Naive thymus-derived CD8-positive, alpha-beta T cell (primary cell): ENCODE data around the gene RELL1. TPM values are rescaled to one million over a fixed set of nuclear protein-coding genes. Genes with fewer than 3 reads are reported as not detected.
"Not testable (repeated sequence)": the region's sequence is repeated elsewhere in the genome, so short reads cannot be mapped to it uniquely, and the experiment has no call there.

Experiments
- ATAC-seq, 2 donors: fragments of 150-1000 bp; cut with Tn5 transposase in 1 of 2; sonication (Bioruptor Pico), chemical (Tn5 transposase) in 1 of 2; 1 replicate in 1 of 2; 2 replicates in 1 of 2; pipeline ENCODE4 v1.10.0; 2021; ENCODE audit warnings: mild to moderate bottlenecking in 2 of 2, moderate library complexity in 2 of 2
- POLR2A ChIA-PET: fragments of 350-600 bp; sonication (Branson Sonifier 250); formaldehyde crosslinking; loops from one replicate; lab custom pipeline; 2021; ENCODE audit warnings: antibody characterized with exemption; lab: Charles Lee
- DNase-seq, 10 donors: peaks; one replicate each; pipeline versions ENCODE4 v3.0.0 to v3.0.0-alpha.2; 2020 to 2022
- H3K27ac Mint-ChIP-seq, 10 donors: one replicate each; pipeline ENCODE4 v1.8.0; 2020 to 2022; ENCODE audit warnings: mild to moderate bottlenecking in 10 of 10, mixed read lengths in 10 of 10, moderate library complexity in 4 of 10, inconsistent platforms in 1 of 10
- H3K27me3 Mint-ChIP-seq, 5 donors: one replicate each; pipeline ENCODE4 v1.8.0; 2021 to 2022; ENCODE audit warnings: mixed read lengths in 5 of 5
- H3K36me3 Mint-ChIP-seq, 3 donors: one replicate each; pipeline ENCODE4 v1.8.0; 2020 to 2022; ENCODE audit warnings: mixed read lengths in 3 of 3, mild to moderate bottlenecking in 2 of 3, inconsistent platforms in 1 of 3
- H3K4me1 Mint-ChIP-seq, 4 donors: one replicate each; pipeline ENCODE4 v1.8.0; 2021 to 2022; ENCODE audit warnings: mixed read lengths in 4 of 4
- H3K4me3 Mint-ChIP-seq, 10 donors: one replicate each; pipeline ENCODE4 v1.8.0; 2020 to 2022; ENCODE audit warnings: mild to moderate bottlenecking in 10 of 10, mixed read lengths in 10 of 10, moderate library complexity in 6 of 10, inconsistent platforms in 1 of 10
- H3K9me3 Mint-ChIP-seq, 9 donors: one replicate each; pipeline ENCODE4 v1.8.0; 2020 to 2022; ENCODE audit warnings: mixed read lengths in 9 of 9, mild to moderate bottlenecking in 3 of 9, inconsistent platforms in 1 of 9, moderate library complexity in 1 of 9
- polyA plus RNA-seq, 3 donors: library from polyadenylated mRNA; unstranded; fragments of 300-500 nt; fragmentation: Illumina TruSeq; gene quantifications; one replicate each; pipeline ENCODE4 v1.2.3, GENCODE V29; 2021
- total RNA-seq, 8 experiments: library from RNA in 2 of 8; stranded (reverse) in 2 of 8; gene quantifications; one replicate each; pipeline ENCODE4 v1.2.3 and lab custom pipeline; 2021 to 2026

The RELL1 gene
- total and polyA plus RNA-seq, 5 experiments from 2014 or later: 5.7 to 27.9 (median 6.6) TPM

DNA sequence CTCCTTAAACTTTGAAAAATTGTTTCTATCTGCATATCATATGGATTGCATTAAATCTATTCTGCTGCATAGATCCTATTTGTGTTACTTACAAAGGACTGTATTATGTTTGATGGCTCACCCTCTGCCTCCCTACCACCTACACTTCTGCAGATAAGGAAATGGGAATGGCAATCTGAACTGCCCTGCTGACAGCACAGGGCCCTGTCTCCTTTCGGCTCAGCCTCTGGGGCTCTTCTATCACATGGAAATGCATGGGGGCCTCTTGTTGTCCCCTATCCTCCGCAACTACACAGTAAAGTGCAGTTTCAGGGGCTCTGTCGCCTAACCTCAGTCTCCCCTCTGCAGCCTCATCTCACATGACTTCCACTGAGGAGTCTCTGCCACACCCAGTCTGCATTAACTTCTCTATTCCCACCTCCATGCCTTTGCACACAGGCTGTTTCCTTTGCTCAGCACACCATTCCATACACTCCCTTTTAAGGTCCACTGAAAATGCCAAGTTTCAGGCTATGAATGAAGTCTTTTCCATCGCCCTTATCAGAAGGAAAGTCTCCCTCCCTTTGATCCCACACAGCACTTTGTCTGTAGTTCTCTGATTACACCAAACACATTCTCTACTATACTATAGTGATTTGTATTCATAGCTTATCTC lies 12.5 kb downstream of the RELL1 start:
- H3K4me3 Mint-ChIP-seq: peak overlapping the region in 3 of 10 donors; percentile 2 to 17 (median 9)
- POLR2A ChIA-PET: no interaction called here
- H3K36me3 Mint-ChIP-seq: peaks cover 0 to 6% (median 6%) of the 10 kb centered on the region in 3 donors

DNA sequence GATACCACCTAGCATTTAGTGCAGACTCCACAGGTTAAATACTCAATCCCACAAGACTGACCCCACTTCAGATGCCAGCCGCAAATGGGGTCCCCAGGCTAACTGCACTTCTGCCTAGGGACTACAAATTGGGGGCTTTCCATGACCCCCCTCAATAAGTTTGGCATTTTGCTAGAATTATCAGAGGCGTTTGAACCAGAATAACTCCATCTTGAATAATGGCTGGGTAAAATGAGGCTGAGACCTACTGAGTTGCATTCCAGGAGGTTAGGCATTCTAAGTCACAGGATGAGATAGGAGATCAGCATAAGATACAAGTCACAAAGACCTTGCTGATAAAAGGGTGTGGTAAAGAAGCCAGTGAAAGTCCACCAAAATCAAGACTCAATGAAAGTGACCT lies 15.1 kb downstream of the RELL1 start:
- no peaks in the 10 kb centered on the region for H3K27me3 Mint-ChIP-seq
- peaks cover 0 to 1% (median 0%) of the 10 kb centered on the region in 9 donors for H3K9me3 Mint-ChIP-seq
- no peak overlapping the region for H3K27ac Mint-ChIP-seq
- DNase-seq (no peak), ATAC-seq (no peak)
- H3K4me1 Mint-ChIP-seq: peaks cover 31 to 75% (median 67%) of the 10 kb centered on the region in 4 donors
- peak overlapping the region in 1 of 10 donors; percentile 4 for H3K4me3 Mint-ChIP-seq
- H3K36me3 Mint-ChIP-seq: peaks cover 0 to 6% (median 3%) of the 10 kb centered on the region in 3 donors
- POLR2A ChIA-PET: no interaction called here

More for the DNA sequence above, 12.5 kb downstream of the RELL1 start:
- Mint-ChIP-seq H3K4me1 (peaks cover 37 to 81% (median 72%) of the 10 kb centered on the region in 4 donors), H3K27me3 (no peaks in the 10 kb centered on the region), H3K9me3 (peaks cover 0 to 1% (median 0%) of the 10 kb centered on the region in 9 donors), H3K27ac (peak overlapping the region in 2 of 10 donors; percentile 5 to 17)
- ATAC-seq: no peak
- no peak for DNase-seq

DNA sequence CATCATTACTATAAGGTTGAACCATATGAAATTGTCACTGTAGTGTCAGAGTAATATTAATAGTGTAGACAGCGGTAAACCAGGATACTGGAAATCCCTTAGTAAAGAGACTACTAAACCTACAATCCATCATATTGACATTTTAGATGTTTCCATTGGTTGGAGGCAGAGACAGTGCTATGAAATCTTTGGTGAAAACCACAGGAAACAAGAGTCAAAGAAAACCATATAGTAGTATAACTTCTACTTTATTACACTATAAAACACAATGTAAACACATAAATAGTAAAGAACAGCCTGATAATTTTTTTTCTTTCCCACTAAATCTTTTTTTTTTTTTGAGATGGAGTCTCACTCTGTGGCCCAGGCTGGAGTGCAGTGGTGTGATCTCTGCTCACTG lies 15.9 kb downstream of the RELL1 start:
- DNase-seq (no peak), ATAC-seq (no peak)
- POLR2A ChIA-PET: no interaction called here
- Mint-ChIP-seq H3K9me3 (peaks cover 0 to 1% (median 0%) of the 10 kb centered on the region in 9 donors), H3K4me3 (peak overlapping the region in 1 of 10 donors; percentile 29), H3K27me3 (no peaks in the 10 kb centered on the region), H3K4me1 (peaks cover 30 to 75% (median 67%) of the 10 kb centered on the region in 4 donors), H3K27ac (no peak overlapping the region), H3K36me3 (peaks cover 0 to 5% (median 3%) of the 10 kb centered on the region in 3 donors)

DNA sequence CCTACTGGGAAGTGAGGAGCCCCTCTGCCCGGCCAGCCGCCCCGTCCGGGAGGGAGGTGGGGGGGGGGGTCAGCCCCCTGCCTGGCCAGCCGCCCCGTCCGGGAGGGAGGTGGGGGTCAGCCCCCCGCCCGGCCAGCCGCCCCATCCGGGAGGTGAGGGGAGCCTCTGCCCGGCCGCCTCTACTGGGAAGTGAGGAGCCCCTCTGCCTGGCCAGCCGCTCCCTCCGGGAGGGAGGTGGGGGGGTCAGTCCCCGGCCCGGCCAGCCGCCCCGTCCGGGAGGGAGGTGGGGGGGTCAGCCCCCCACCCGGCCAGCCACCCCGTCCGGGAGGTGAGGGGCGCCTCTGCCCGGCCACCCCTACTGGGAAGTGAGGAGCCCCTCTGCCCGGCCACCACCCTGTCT lies 17.1 kb downstream of the RELL1 start:
- ATAC-seq, DNase-seq, H3K9me3 Mint-ChIP-seq, H3K27ac Mint-ChIP-seq, POLR2A ChIA-PET, H3K27me3 Mint-ChIP-seq, H3K4me3 Mint-ChIP-seq, H3K36me3 Mint-ChIP-seq: not testable (repeated sequence)
- peaks cover 31 to 74% (median 68%) of the 10 kb centered on the region in 4 donors for H3K4me1 Mint-ChIP-seq

DNA sequence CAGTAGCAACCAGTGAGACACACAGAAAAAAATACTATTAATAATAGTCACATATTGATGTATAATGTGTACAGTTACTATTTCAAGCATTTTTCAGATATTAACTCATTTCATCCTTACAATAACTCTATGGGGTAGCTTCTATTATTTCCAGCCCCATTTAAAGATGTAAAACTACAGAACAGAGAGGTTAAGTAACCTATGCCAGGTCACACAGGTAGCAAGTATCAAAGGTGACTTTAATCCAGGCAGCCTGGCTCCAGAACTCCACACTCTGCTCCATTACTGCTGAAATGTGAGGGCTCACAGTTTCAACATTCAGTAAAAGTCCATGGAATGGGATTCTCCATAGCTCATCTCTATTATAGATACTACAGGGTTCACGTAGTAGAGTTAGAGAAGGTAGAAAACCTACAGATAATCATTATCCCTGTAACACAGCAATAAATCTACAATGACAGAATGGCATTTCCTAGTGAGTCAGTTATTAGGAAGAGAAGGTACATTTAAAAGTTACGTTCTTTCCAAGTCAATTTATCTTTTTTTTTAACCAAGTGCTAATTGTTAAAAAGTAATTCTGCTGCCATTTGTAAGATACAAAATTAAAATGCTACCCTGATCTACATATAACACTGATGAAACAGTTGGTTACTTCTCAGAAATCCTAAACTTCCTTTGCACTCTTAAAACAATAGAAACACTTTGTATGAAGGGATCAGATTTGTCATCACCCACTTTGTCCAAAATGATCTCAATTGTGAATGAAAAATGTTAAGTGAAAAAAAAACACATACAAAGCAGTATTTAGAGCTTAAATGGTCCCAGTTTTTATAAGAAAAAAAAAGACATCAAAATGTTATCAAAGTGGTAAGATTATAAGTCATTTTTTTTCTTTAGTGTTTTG lies 18.7 kb downstream of the RELL1 start:
- H3K9me3 Mint-ChIP-seq: no peaks in the 10 kb centered on the region
- POLR2A ChIA-PET: no interaction called here
- H3K27me3 Mint-ChIP-seq: no peaks in the 10 kb centered on the region
- peaks cover 0 to 4% (median 3%) of the 10 kb centered on the region in 3 donors for H3K36me3 Mint-ChIP-seq
- DNase-seq (no peak), ATAC-seq (no peak)
- H3K27ac Mint-ChIP-seq: peak overlapping the region in 3 of 10 donors; percentile 9 to 63 (median 25)
- peak overlapping the region in 6 of 10 donors; percentile 1 to 60 (median 36) for H3K4me3 Mint-ChIP-seq
- H3K4me1 Mint-ChIP-seq: peaks cover 24 to 74% (median 67%) of the 10 kb centered on the region in 4 donors

DNA sequence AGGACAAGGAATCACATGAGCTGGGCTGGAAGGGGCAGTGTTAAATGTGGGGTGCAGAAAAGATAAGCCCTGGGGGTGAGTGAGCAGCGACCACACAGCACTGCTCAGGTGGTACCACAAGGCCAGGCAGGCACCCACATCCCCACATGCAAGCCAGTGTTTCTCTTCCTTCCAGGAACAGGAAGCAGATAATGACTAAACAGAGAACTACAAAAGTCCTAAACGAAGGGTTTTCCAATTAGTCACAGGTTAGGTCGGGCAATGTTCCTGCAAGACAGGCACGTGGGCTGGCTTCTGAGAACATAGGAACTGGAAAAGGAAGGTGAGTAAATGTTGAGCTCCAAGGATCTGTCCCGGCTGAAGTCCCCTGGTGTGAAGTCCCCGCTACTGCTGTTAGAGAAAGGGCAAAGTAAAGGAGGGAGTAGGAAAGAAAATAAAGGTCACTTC lies 19.5 kb downstream of the RELL1 start:
- peak overlapping the region in 8 of 10 donors; percentile 9 to 74 (median 42) for H3K27ac Mint-ChIP-seq
- ATAC-seq: peak; percentile 28 to 42
- H3K27me3 Mint-ChIP-seq: no peaks in the 10 kb centered on the region
- DNase-seq: no peak
- POLR2A ChIA-PET: no interaction called here
- H3K4me1 Mint-ChIP-seq: peaks cover 25 to 71% (median 66%) of the 10 kb centered on the region in 4 donors
- H3K9me3 Mint-ChIP-seq: no peaks in the 10 kb centered on the region
- H3K36me3 Mint-ChIP-seq: peaks cover 0 to 4% (median 3%) of the 10 kb centered on the region in 3 donors
- H3K4me3 Mint-ChIP-seq: peak overlapping the region in 8 of 10 donors; percentile 1 to 65 (median 23)

DNA sequence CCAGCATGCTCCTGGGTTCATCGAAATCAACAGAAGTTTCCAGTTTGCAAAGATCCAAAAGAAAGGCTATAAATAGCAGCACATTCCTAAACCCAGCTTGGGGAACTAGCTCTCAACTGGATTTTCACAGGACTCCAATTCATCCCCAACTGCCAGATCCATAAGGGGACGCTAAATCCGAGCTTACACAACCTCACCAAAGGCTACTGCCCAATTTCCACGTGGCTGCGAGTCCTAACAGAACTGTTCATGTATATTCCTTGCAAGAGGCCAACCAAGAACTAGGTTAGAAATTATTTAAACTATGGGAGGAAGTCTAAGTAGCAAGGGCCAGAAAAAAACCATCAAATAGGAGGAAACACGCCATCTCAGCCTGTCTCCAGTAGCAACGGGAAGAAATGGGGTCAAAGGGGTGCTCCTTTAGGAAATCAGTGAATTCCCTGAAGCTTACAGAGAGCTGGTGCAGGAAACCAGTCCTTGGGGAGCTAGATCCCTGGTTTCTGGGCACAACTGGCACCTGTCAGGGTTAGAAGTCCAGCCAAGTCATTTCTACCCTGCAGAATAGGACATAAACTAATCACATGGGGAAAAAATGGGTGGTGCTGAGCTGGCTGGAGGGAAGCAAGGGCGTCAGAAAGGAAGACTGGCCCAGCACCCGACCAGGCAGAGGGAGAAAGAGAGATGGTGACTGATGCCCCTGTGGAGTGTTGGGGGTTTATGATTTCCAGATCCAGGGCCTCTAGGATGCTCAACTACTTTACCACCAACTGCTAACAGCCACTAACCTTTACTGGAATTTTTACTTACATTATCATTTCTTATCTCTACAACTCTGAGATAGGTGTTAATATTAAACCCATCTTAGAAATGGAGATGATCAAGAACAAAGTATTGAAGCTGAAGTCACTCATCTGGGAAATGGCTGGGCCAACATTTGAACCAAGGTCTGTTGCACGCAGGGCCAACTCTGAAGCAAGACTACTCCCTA lies 20.5 kb downstream of the RELL1 start:
- Mint-ChIP-seq H3K4me1 (peaks cover 20 to 64% (median 62%) of the 10 kb centered on the region in 4 donors), H3K36me3 (peaks cover 0 to 4% (median 0%) of the 10 kb centered on the region in 3 donors), H3K27me3 (no peaks in the 10 kb centered on the region), H3K9me3 (no peaks in the 10 kb centered on the region), H3K4me3 (peak overlapping the region in 6 of 10 donors; percentile 11 to 59 (median 50)), H3K27ac (peak overlapping the region in 7 of 10 donors; percentile 8 to 83 (median 60))
- no peak for DNase-seq
- POLR2A ChIA-PET: no interaction called here
- no peak for ATAC-seq

DNA sequence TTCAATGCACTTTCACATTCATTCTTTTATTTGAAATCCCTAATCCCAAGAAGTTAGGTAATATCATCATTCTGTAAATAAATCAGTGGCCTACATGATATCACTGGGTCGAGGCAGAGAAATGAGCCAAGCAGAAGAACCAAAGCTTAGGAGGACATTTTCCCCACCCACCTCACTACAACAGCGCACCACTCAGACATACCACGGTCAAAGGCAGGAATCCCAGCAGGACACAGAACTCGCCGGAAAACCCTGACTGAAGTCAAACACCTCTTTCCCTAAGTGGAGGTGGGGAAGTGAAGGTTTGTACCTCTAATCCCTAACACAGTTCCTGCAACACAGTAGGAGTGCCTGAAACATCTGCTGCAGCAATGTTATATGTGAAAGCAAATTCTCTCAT lies 21.5 kb downstream of the RELL1 start:
- Mint-ChIP-seq H3K27me3 (no peaks in the 10 kb centered on the region), H3K36me3 (peaks cover 0 to 4% (median 0%) of the 10 kb centered on the region in 3 donors), H3K27ac (peak overlapping the region in 1 of 10 donors; percentile 7), H3K9me3 (no peaks in the 10 kb centered on the region), H3K4me1 (peaks cover 24 to 72% (median 63%) of the 10 kb centered on the region in 4 donors), H3K4me3 (peak overlapping the region in 2 of 10 donors; percentile 20)
- DNase-seq: no peak
- POLR2A ChIA-PET: no interaction called here
- no peak for ATAC-seq

DNA sequence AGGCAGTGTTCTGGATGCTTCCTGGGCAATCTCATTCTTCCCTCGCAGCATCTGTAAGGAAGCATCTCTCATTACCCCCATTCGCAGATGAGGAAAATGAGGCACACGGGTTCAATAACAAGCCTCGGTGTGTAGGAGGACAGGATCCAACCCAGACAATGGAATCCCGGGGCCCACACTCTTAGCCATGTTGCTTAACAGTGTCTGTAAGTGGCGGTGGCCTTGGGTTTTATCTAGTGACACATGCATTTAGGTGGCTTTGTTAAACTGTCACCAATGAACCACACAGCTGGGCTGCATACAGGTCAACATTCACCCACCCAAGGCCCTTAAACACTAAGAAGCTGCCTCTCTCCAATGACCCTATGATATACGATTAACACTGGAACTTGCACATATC lies 22.6 kb downstream of the RELL1 start:
- Mint-ChIP-seq H3K27me3 (no peaks in the 10 kb centered on the region), H3K4me1 (peaks cover 31 to 83% (median 73%) of the 10 kb centered on the region in 4 donors), H3K27ac (no peak overlapping the region)

DNA sequence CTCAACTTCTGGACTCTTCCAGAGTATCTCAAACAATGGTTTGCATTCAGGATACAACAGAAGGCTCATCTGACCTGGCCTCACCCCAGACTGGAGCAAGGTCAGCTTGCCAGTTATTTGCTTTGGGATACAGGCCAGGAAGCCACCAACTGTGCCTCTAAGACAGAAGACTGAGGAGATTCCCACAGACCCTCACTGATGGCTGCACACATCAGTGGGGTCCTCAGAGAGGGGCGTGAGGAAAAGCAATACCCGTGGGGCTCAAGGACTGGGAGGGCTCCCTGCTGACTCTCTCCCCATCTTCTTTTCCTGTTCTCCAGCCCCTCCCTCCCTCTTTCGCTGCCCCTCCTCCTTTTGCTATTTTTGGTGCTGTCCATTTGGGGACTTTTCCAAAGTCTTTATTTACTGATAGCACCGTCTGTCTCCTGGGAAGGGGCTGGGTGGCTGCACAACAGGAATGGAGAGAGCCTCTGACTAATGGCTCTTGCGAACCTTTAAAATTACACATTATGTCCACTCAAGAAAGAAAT lies 23.2 kb downstream of the RELL1 start:
- H3K27ac Mint-ChIP-seq: peak overlapping the region in 1 of 10 donors; percentile 9
- peaks cover 34 to 83% (median 74%) of the 10 kb centered on the region in 4 donors for H3K4me1 Mint-ChIP-seq
- DNase-seq: no peak
- H3K4me3 Mint-ChIP-seq: peak overlapping the region in 2 of 10 donors; percentile 3 to 46
- POLR2A ChIA-PET: no interaction called here
- H3K36me3 Mint-ChIP-seq: peaks cover 0 to 8% (median 6%) of the 10 kb centered on the region in 3 donors
- peaks cover 0 to 5% (median 1%) of the 10 kb centered on the region in 9 donors for H3K9me3 Mint-ChIP-seq
- ATAC-seq: no peak
- H3K27me3 Mint-ChIP-seq: no peaks in the 10 kb centered on the region

More for the DNA sequence above, 22.6 kb downstream of the RELL1 start:
- ATAC-seq (no peak), DNase-seq (no peak)
- Mint-ChIP-seq H3K36me3 (peaks cover 0 to 6% (median 3%) of the 10 kb centered on the region in 3 donors), H3K4me3 (peak overlapping the region in 1 of 10 donors; percentile 32), H3K9me3 (peaks cover 0 to 2% (median 0%) of the 10 kb centered on the region in 9 donors)
- POLR2A ChIA-PET: no interaction called here

DNA sequence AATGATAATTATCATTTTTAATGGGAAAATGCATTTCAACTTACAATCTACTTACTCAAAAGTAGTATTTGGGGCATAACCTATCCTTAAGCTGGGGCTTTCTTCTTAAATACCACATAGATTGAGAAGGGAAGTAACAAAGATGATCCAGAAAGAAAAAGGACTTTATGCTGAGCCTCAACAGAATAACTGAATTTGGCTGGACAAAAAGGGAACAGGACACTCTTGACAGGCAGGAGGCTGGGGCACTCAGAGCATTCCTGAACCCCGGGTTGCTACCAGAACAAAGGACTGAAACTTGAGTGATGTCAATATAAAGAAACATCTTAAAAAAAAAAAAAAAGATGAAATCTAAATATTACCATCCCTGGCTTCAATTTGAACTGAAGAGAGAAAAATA lies 23.9 kb downstream of the RELL1 start:
- H3K9me3 Mint-ChIP-seq: peaks cover 0 to 10% (median 4%) of the 10 kb centered on the region in 9 donors
- H3K27me3 Mint-ChIP-seq: no peaks in the 10 kb centered on the region
- peaks cover 0 to 15% (median 9%) of the 10 kb centered on the region in 3 donors for H3K36me3 Mint-ChIP-seq
- POLR2A ChIA-PET: no interaction called here
- H3K4me3 Mint-ChIP-seq: no peak overlapping the region
- ATAC-seq (no peak), DNase-seq (no peak)
- H3K27ac Mint-ChIP-seq: peak overlapping the region in 1 of 10 donors; percentile 19
- peaks cover 31 to 80% (median 69%) of the 10 kb centered on the region in 4 donors for H3K4me1 Mint-ChIP-seq
